SK-N-SH (cell line): Measurements from ENCODE around the gene GUCA1A. TPM values are rescaled to one million over a fixed set of nuclear protein-coding genes. Genes with fewer than 3 reads are reported as not detected.
"Not testable (repeated sequence)": the region's sequence is repeated elsewhere in the genome, so short reads cannot be mapped to it uniquely, and the experiment has no call there.

ENCODE experiments used
- CTCF ChIA-PET: fragments of 300-600, 350-600 bp; formaldehyde crosslinking; extraction: SDS; loops from one replicate; lab custom pipeline; 2021; lab: Yijun Ruan, JAX
- POLR2A ChIA-PET: fragments of 350-600 bp; sonication (Branson Sonifier 250); formaldehyde crosslinking; extraction: SDS; loops from one replicate; lab custom pipeline; 2020; ENCODE audit warnings: antibody characterized with exemption, inconsistent platforms; lab: Yijun Ruan, JAX
- DNase-seq: peaks from one replicate; pipeline ENCODE4 v3.0.0; 2012
- H2AFZ ChIP-seq: fragments of 200-600 bp; sonication (generic); 2 replicates; pipeline ENCODE4 v1.8.1; 2016; ENCODE audit warnings: antibody characterized with exemption, mild to moderate bottlenecking, low read depth
- H3F3A ChIP-seq: fragments of 200-600 bp; sonication (generic); replicated peaks from 2 replicates; pipeline ENCODE3; 2016; ENCODE audit warnings: antibody characterized with exemption, mild to moderate bottlenecking; ENCODE audit not compliant: insufficient read depth
- H3K27ac ChIP-seq, 2 experiments: fragments of 200-500 bp in 1 of 2; fragments of 200-600 bp in 1 of 2; sonication (Bioruptor generic) in 1 of 2; sonication (generic), shearing (Covaris generic) in 1 of 2; 2 replicates each; pipeline versions ENCODE4 v1.5.1 to v1.6.1; 2014 to 2016; ENCODE audit warnings: low read depth in 2 of 2, inconsistent platforms in 1 of 2, low read length in 1 of 2, mild to moderate bottlenecking in 1 of 2, mixed read lengths in 1 of 2
- H3K27me3 ChIP-seq: fragments of 200-600 bp; sonication (generic), shearing (Covaris generic); 2 replicates; pipeline ENCODE4 v1.6.1; 2016; ENCODE audit warnings: mixed run types; ENCODE audit not compliant: insufficient read depth
- H3K36me3 ChIP-seq, 2 experiments: fragments of 200-500 bp in 1 of 2; fragments of 200-600 bp in 1 of 2; sonication (Bioruptor generic) in 1 of 2; sonication (generic) in 1 of 2; replicated peaks in 1 of 2; 2 replicates each; pipeline versions ENCODE3 to v1.5.1; 2014 to 2016; ENCODE audit warnings: low read length in 1 of 2, mild to moderate bottlenecking in 1 of 2; ENCODE audit not compliant: insufficient read depth in 2 of 2, control insufficient read depth in 1 of 2
- H3K4me1 ChIP-seq, 2 experiments: fragments of 200-500 bp in 1 of 2; fragments of 200-600 bp in 1 of 2; sonication (Bioruptor generic) in 1 of 2; sonication (generic), shearing (Covaris generic) in 1 of 2; 2 replicates each; pipeline versions ENCODE4 v1.5.1 to v1.6.1; 2014 to 2016; ENCODE audit warnings: low read depth in 1 of 2, low read length in 1 of 2, mixed run types in 1 of 2; ENCODE audit not compliant: insufficient read depth in 2 of 2, control insufficient read depth in 1 of 2
- H3K4me2 ChIP-seq: fragments of 200-600 bp; sonication (generic), shearing (Covaris generic); 2 replicates; pipeline ENCODE4 v1.6.1; 2017; ENCODE audit warnings: mixed run types
- H3K4me3 ChIP-seq, 2 experiments: fragments of 200-500 bp in 1 of 2; fragments of 200-600 bp in 1 of 2; sonication (Bioruptor generic) in 1 of 2; sonication (generic), shearing (Covaris generic) in 1 of 2; 2 replicates each; pipeline versions ENCODE4 v1.5.1 to v1.8.1; 2014 to 2016; ENCODE audit warnings: low read depth in 2 of 2, inconsistent platforms in 1 of 2, low read length in 1 of 2, mild to moderate bottlenecking in 1 of 2, mixed read lengths in 1 of 2, moderate library complexity in 1 of 2
- H3K79me2 ChIP-seq: fragments of 200-600 bp; sonication (generic); 2 replicates; pipeline ENCODE4 v1.8.1; 2017; ENCODE audit warnings: mild to moderate bottlenecking; ENCODE audit not compliant: insufficient read depth
- H3K9ac ChIP-seq: fragments of 200-600 bp; sonication (generic); 2 replicates; pipeline ENCODE4 v1.6.1; 2017; ENCODE audit warnings: mixed run types
- H3K9me2 ChIP-seq: fragments of 200-600 bp; sonication (generic); 2 replicates; pipeline ENCODE4 v1.6.1; 2017; ENCODE audit warnings: mixed run types
- H3K9me3 ChIP-seq: fragments of 200-600 bp; sonication (generic); 2 replicates; pipeline ENCODE4 v1.6.1; 2017; ENCODE audit warnings: mixed run types, mild to moderate bottlenecking, moderate library complexity
- H4K20me1 ChIP-seq: fragments of 200-600 bp; sonication (generic); 2 replicates; pipeline ENCODE4 v1.6.1; 2017; ENCODE audit warnings: mild to moderate bottlenecking, mixed run types; ENCODE audit not compliant: insufficient read depth
- EP300 ChIP-seq, 2 experiments: IDR thresholded peaks; 2 replicates each; pipeline versions ENCODE4 v1.4.0 to v1.6.1; 2012; ENCODE audit warnings: borderline replicate concordance in 1 of 2, low read depth in 1 of 2, low read length in 1 of 2
- EZH2phosphoT487 ChIP-seq: fragments of 200-600 bp; sonication (generic); IDR thresholded peaks from 2 replicates; pipeline ENCODE4 v1.6.1; 2017; ENCODE audit warnings: low read depth, mixed run types, mild to moderate bottlenecking, antibody characterized with exemption, moderate library complexity, borderline replicate concordance
- FOXJ3 ChIP-seq: sonication (generic); formaldehyde crosslinking; IDR thresholded peaks from 2 replicates; pipeline ENCODE4 v1.5.1; 2020; ENCODE audit warnings: mild to moderate bottlenecking, missing genetic modification reagents
- GABPA ChIP-seq: IDR thresholded peaks from 2 replicates; pipeline ENCODE4 v1.4.0; 2012; ENCODE audit warnings: low read depth, mild to moderate bottlenecking
- MEF2A ChIP-seq: IDR thresholded peaks from 2 replicates; pipeline ENCODE4 v1.4.0; 2012; ENCODE audit warnings: low read depth, borderline replicate concordance
- NFIC ChIP-seq: IDR thresholded peaks from 2 replicates; pipeline ENCODE4 v1.4.0; 2012; ENCODE audit warnings: borderline replicate concordance
- NRF1 ChIP-seq: IDR thresholded peaks from 2 replicates; pipeline ENCODE4 v1.6.1; 2012; ENCODE audit warnings: low read depth, mild to moderate bottlenecking, low read length
- POLR2AphosphoS5 ChIP-seq: IDR thresholded peaks from 2 replicates; pipeline ENCODE4 v1.6.1; 2012; ENCODE audit warnings: low read depth, low read length
- RAD21 ChIP-seq: IDR thresholded peaks from 2 replicates; pipeline ENCODE4 v1.6.1; 2012; ENCODE audit warnings: mild to moderate bottlenecking, low read length
- RXRA ChIP-seq: IDR thresholded peaks from 2 replicates; pipeline ENCODE4 v1.4.0; 2012; ENCODE audit warnings: low read depth, mild to moderate bottlenecking, borderline replicate concordance
- SIN3A ChIP-seq: IDR thresholded peaks from 2 replicates; pipeline ENCODE4 v1.6.1; 2012; ENCODE audit warnings: low read depth, mild to moderate bottlenecking, low read length, moderate library complexity, borderline replicate concordance
- TAF1 ChIP-seq: IDR thresholded peaks from 2 replicates; pipeline ENCODE4 v1.6.1; 2012; ENCODE audit warnings: low read depth, mild to moderate bottlenecking, low read length, moderate library complexity, borderline replicate concordance
- TCF12 ChIP-seq: IDR thresholded peaks from 2 replicates; pipeline ENCODE4 v1.4.0; 2012
- WGBS: methylation state at CpG from one replicate; pipeline ENCODE4 v1.1.6; 2017; ENCODE audit warnings: low lambda C conversion rate; 5-methylcytosine and 5-hydroxymethylcytosine counted together
- polyA plus RNA-seq, 3 experiments: library from polyadenylated mRNA; depleted of rRNA; stranded (reverse); fragments of >200 nt; gene quantifications; 2 replicates each; pipeline ENCODE4 v1.2.3, GENCODE V29; 2012
- TF ChIP-seq, protein P1 (sequence below): fragments of 200-600 bp; sonication (generic); IDR thresholded peaks from 2 replicates; pipeline ENCODE4 v1.6.1; 2017; ENCODE audit warnings: antibody characterized with exemption, mild to moderate bottlenecking, moderate library complexity
- TF ChIP-seq, protein P2 (sequence below): IDR thresholded peaks from 2 replicates; pipeline ENCODE4 v1.4.0; 2012; ENCODE audit warnings: low read depth, borderline replicate concordance
- TF ChIP-seq, protein P3 (sequence below): IDR thresholded peaks from 2 replicates; pipeline ENCODE4 v1.4.0; 2012; ENCODE audit warnings: low read depth, borderline replicate concordance
- TF ChIP-seq, protein P4 (sequence below): fragments of 150-350 bp; IDR thresholded peaks from 2 replicates; pipeline ENCODE4 v1.6.1; 2016; ENCODE audit warnings: mild to moderate bottlenecking, low read depth, low read length

Gene GUCA1A
- polyA plus RNA-seq, 1 of the 3 experiments (the other 2 are of a cell fraction): 0.77 TPM

DNA sequence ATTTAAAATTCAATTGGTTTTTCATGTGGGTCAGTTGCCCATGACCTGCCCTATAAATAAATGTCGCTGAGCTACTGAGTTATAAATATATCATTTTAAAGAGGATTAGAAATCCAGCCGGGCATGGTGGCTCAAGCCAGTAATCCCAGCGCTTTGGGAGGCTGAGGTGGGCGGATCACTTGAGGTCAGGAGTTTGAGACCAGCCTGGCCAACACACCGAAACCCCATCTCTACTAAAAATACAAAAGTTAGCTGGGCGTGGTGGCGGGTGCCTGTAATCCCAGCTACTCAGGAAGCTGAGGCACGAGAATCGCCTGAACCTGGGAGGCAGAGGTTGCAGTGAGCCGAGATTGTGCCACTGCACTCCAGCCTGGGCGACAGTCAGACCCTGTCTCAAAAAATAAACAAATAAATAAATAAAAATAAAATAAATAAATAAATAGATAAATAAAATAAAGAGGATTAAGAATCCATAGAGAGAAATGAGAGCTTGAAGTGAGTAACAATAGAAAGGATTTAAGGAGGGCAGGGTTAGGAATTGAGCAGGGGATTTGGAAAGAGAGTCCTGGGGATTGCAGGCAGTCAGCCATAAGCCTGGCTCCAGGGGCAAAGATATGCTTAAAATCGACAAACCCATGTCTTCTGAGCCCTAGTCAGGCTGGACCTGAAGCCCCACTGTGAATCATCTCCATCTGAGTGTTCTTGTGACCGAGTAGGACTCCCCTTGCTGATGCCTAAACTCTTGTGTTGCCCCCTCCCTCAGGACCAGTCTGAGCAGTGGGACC, 29.2 kb downstream of the GUCA1A start:
- H3K4me2 ChIP-seq, H2AFZ ChIP-seq: not testable (repeated sequence)

DNA sequence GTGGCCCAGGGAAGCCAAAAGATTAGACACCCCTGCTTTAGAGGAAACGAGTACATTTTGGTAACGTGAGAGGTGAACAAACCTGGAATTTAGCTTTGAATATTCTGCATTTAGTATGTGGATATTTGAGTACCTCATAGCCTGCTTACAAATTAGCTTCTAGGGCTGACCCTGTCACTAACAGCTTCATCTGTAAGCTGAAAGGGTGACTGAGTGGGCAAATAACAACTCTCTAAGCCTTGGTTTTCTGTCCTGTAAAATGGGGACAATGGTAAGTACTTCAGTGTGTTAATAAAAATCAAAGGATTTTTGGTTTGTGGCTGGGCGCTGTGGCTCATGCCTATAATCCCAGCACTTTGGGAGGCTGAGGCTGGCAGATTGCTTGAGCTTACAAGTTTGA, 30.0 kb downstream of the GUCA1A start:
- no peak for TF ChIP-seq POLR2AphosphoS5
- TF ChIP-seq RXRA: no peak
- TF ChIP-seq SIN3A: no peak
- TF ChIP-seq, protein P1, sequence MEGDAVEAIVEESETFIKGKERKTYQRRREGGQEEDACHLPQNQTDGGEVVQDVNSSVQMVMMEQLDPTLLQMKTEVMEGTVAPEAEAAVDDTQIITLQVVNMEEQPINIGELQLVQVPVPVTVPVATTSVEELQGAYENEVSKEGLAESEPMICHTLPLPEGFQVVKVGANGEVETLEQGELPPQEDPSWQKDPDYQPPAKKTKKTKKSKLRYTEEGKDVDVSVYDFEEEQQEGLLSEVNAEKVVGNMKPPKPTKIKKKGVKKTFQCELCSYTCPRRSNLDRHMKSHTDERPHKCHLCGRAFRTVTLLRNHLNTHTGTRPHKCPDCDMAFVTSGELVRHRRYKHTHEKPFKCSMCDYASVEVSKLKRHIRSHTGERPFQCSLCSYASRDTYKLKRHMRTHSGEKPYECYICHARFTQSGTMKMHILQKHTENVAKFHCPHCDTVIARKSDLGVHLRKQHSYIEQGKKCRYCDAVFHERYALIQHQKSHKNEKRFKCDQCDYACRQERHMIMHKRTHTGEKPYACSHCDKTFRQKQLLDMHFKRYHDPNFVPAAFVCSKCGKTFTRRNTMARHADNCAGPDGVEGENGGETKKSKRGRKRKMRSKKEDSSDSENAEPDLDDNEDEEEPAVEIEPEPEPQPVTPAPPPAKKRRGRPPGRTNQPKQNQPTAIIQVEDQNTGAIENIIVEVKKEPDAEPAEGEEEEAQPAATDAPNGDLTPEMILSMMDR: no peak
- no peak for TF ChIP-seq EZH2phosphoT487
- TF ChIP-seq, protein P2, sequence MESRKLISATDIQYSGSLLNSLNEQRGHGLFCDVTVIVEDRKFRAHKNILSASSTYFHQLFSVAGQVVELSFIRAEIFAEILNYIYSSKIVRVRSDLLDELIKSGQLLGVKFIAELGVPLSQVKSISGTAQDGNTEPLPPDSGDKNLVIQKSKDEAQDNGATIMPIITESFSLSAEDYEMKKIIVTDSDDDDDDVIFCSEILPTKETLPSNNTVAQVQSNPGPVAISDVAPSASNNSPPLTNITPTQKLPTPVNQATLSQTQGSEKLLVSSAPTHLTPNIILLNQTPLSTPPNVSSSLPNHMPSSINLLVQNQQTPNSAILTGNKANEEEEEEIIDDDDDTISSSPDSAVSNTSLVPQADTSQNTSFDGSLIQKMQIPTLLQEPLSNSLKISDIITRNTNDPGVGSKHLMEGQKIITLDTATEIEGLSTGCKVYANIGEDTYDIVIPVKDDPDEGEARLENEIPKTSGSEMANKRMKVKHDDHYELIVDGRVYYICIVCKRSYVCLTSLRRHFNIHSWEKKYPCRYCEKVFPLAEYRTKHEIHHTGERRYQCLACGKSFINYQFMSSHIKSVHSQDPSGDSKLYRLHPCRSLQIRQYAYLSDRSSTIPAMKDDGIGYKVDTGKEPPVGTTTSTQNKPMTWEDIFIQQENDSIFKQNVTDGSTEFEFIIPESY: no peak
- TF ChIP-seq, protein P3, sequence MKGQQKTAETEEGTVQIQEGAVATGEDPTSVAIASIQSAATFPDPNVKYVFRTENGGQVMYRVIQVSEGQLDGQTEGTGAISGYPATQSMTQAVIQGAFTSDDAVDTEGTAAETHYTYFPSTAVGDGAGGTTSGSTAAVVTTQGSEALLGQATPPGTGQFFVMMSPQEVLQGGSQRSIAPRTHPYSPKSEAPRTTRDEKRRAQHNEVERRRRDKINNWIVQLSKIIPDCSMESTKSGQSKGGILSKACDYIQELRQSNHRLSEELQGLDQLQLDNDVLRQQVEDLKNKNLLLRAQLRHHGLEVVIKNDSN: no peak
- TF ChIP-seq GABPA: no peak
- TF ChIP-seq RAD21: no peak
- no peak for TF ChIP-seq NRF1
- TF ChIP-seq TAF1: no peak
- TF ChIP-seq NFIC: no peak
- TF ChIP-seq, protein P4, sequence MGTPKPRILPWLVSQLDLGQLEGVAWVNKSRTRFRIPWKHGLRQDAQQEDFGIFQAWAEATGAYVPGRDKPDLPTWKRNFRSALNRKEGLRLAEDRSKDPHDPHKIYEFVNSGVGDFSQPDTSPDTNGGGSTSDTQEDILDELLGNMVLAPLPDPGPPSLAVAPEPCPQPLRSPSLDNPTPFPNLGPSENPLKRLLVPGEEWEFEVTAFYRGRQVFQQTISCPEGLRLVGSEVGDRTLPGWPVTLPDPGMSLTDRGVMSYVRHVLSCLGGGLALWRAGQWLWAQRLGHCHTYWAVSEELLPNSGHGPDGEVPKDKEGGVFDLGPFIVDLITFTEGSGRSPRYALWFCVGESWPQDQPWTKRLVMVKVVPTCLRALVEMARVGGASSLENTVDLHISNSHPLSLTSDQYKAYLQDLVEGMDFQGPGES: no peak
- no peak for TF ChIP-seq MEF2A
- TF ChIP-seq TCF12: no peak
- TF ChIP-seq EP300 (IDR thresholded peaks at IDR 0.05; ENCODE audit: borderline replicate concordance in 1 of 2, low read depth in 1 of 2, low read length in 1 of 2): no peak
- no peak for TF ChIP-seq FOXJ3 (CRISPR knock-in tag)
- DNase-seq: no peak
- no peaks in the 10 kb centered on the region for H3K9me3 ChIP-seq
- H3K4me1 ChIP-seq: peaks cover 0 to 19% of the 10 kb centered on the region in 2 experiments; a peak in 3 of 4 replicates
- peaks cover 61% of the 10 kb centered on the region for H3F3A ChIP-seq
- CTCF ChIA-PET: interaction anchor here (1.0 to 5.2 kb wide), 2 partner anchors 12 to 344 kb away, joined by 3 to 29 read pairs; no protein-coding TSS in a partner anchor
- peak overlapping the region in 1 of 2 experiments; percentile 41; a peak in 1 of 4 replicates for H3K27ac ChIP-seq
- H2AFZ ChIP-seq: no peak overlapping the region
- no peak overlapping the region for H3K4me2 ChIP-seq
- peaks cover 4% of the 10 kb centered on the region; the same call in 1 of the 2 replicates for H4K20me1 ChIP-seq
- no peaks in the 10 kb centered on the region for H3K27me3 ChIP-seq
- POLR2A ChIA-PET: no interaction called here
- no peak overlapping the region for H3K9ac ChIP-seq
- H3K4me3 ChIP-seq: no peak overlapping the region
- 96% methylated on average over 3 of the region's 3 CpGs for WGBS
- H3K36me3 ChIP-seq: peaks cover 10 to 32% of the 10 kb centered on the region in 2 experiments
- H3K79me2 ChIP-seq: no peaks in the 10 kb centered on the region
- H3K9me2 ChIP-seq: no peaks in the 10 kb centered on the region

More for the DNA sequence above, 29.2 kb downstream of the GUCA1A start:
- CTCF ChIA-PET: interaction anchor here (5.2 kb wide), 1 partner anchor 12 kb away, joined by 29 read pairs; no protein-coding TSS in a partner anchor
- H4K20me1 ChIP-seq, H3K9ac ChIP-seq, DNase-seq, H3K4me3 ChIP-seq, H3K9me2 ChIP-seq, POLR2A ChIA-PET, H3K9me3 ChIP-seq, H3K27me3 ChIP-seq, H3K79me2 ChIP-seq: not testable (repeated sequence)
- peaks cover 5 to 24% of the 10 kb centered on the region in 2 experiments for H3K36me3 ChIP-seq
- peak overlapping the region in 1 of 2 experiments; percentile 94; a peak in 2 of 4 replicates for H3K27ac ChIP-seq
- peaks cover 0 to 24% of the 10 kb centered on the region in 2 experiments; a peak in 3 of 4 replicates for H3K4me1 ChIP-seq
- WGBS: 86% methylated on average over 13 of the region's 13 CpGs
- H3F3A ChIP-seq: peaks cover 69% of the 10 kb centered on the region
